ENCODE measurements around the gene IRGQ.

IRGQ gene

GRCh38 chr19:43554317-43554895 lies 41.5 kb downstream of the IRGQ start:
- Histone ChIP-seq H3K79me2 (ENCODE audit: insufficient read depth, low read depth) (no peaks in the 10 kb centered on the region), H3K9ac (no peak overlapping the region), H3K36me3 (ENCODE audit: insufficient read depth) (no peaks in the 10 kb centered on the region; the same call in 1 of the 2 replicates), H3K27me3 (ENCODE audit: insufficient read depth, low read depth) (no peaks in the 10 kb centered on the region), H4K20me1 (ENCODE audit: insufficient read depth) (no peaks in the 10 kb centered on the region), H3K4me3 (IDR thresholded peaks at IDR 0.05; ENCODE audit: insufficient read depth, low read depth, low read length) (no peak overlapping the region), H2AFZ (ENCODE audit: low read depth) (no peak overlapping the region), H3K27ac (no peak overlapping the region), H3K4me1 (ENCODE audit: low read depth, poor library complexity, severe bottlenecking) (no peaks in the 10 kb centered on the region), H3K4me2 (no peak overlapping the region)
- TF ChIP-seq CTCF (conservative IDR thresholded peaks at IDR 0.05; ENCODE audit: low read depth, low read length) = no peak

- H3K9ac ChIP-seq = no peak overlapping the region
- no peaks in the 10 kb centered on the region for H3K27me3 ChIP-seq (ENCODE audit: insufficient read depth, low read depth)
- H3K79me2 ChIP-seq (ENCODE audit: insufficient read depth, low read depth) = no peaks in the 10 kb centered on the region
- H3K4me1 ChIP-seq (ENCODE audit: low read depth, poor library complexity, severe bottlenecking) = no peaks in the 10 kb centered on the region
- H4K20me1 ChIP-seq (ENCODE audit: insufficient read depth) = no peaks in the 10 kb centered on the region
- H2AFZ ChIP-seq (ENCODE audit: low read depth) = no peak overlapping the region
- TF ChIP-seq CTCF (conservative IDR thresholded peaks at IDR 0.05; ENCODE audit: low read depth, low read length) = no peak
- no peaks in the 10 kb centered on the region; the same call in 1 of the 2 replicates for H3K36me3 ChIP-seq (ENCODE audit: insufficient read depth)
- no peak overlapping the region for H3K27ac ChIP-seq
- no peak overlapping the region for H3K4me3 ChIP-seq (IDR thresholded peaks at IDR 0.05; ENCODE audit: insufficient read depth, low read depth, low read length)
- H3K4me2 ChIP-seq = no peak overlapping the region
Measured at GRCh38 chr19:43553656-43554055, 42.3 kb downstream of the IRGQ start.

GRCh38 chr19:43552616-43553015 lies 43.3 kb downstream of the IRGQ start:
- no peak overlapping the region for H2AFZ ChIP-seq (ENCODE audit: low read depth)
- no peaks in the 10 kb centered on the region for H4K20me1 ChIP-seq (ENCODE audit: insufficient read depth)
- H3K27ac ChIP-seq = no peak overlapping the region
- no peaks in the 10 kb centered on the region; the same call in 1 of the 2 replicates for H3K36me3 ChIP-seq (ENCODE audit: insufficient read depth)
- no peaks in the 10 kb centered on the region for H3K79me2 ChIP-seq (ENCODE audit: insufficient read depth, low read depth)
- no peak overlapping the region for H3K4me3 ChIP-seq (IDR thresholded peaks at IDR 0.05; ENCODE audit: insufficient read depth, low read depth, low read length)
- no peaks in the 10 kb centered on the region for H3K27me3 ChIP-seq (ENCODE audit: insufficient read depth, low read depth)
- H3K4me2 ChIP-seq = no peak overlapping the region
- H3K9ac ChIP-seq = no peak overlapping the region
- H3K4me1 ChIP-seq (ENCODE audit: low read depth, poor library complexity, severe bottlenecking) = no peaks in the 10 kb centered on the region
- no peak for TF ChIP-seq CTCF (conservative IDR thresholded peaks at IDR 0.05; ENCODE audit: low read depth, low read length)

GRCh38 chr19:43552198-43552450 lies 43.8 kb downstream of the IRGQ start:
- Histone ChIP-seq H2AFZ (ENCODE audit: low read depth) (no peak overlapping the region), H3K4me1 (ENCODE audit: low read depth, poor library complexity, severe bottlenecking) (no peaks in the 10 kb centered on the region), H3K9ac (no peak overlapping the region), H3K4me3 (IDR thresholded peaks at IDR 0.05; ENCODE audit: insufficient read depth, low read depth, low read length) (no peak overlapping the region), H3K79me2 (ENCODE audit: insufficient read depth, low read depth) (no peaks in the 10 kb centered on the region), H4K20me1 (ENCODE audit: insufficient read depth) (no peaks in the 10 kb centered on the region), H3K4me2 (no peak overlapping the region), H3K27ac (no peak overlapping the region), H3K27me3 (ENCODE audit: insufficient read depth, low read depth) (no peaks in the 10 kb centered on the region), H3K36me3 (ENCODE audit: insufficient read depth) (no peaks in the 10 kb centered on the region; the same call in 1 of the 2 replicates)
- no peak for TF ChIP-seq CTCF (conservative IDR thresholded peaks at IDR 0.05; ENCODE audit: low read depth, low read length)

Data from KMS-11 (cell line).